Effector CD8-positive, alpha-beta T cell (primary cell): ENCODE measurements around the gene KIAA1549.

Experiments
- DNase-seq: peaks from one replicate; lab custom pipeline; 2025; lab: John Stamatoyannopoulos, UW

Gene KIAA1549

GRCh38 chr7:138907201-138907847 lies 73.9 kb downstream of the KIAA1549 start:
- DNase-seq, result no peak

- no peak for DNase-seq
These were observed 77.2 kb downstream of the KIAA1549 start for GRCh38 chr7:138903859-138904435.

GRCh38 chr7:138903186-138903820 lies 77.9 kb downstream of the KIAA1549 start:
- peak; percentile 60 for DNase-seq

- no peak for DNase-seq
These were observed 79.0 kb downstream of the KIAA1549 start for GRCh38 chr7:138902161-138902560.

- no peak for DNase-seq
These were observed 81.0 kb downstream of the KIAA1549 start for GRCh38 chr7:138900035-138900828.

GRCh38 chr7:138898802-138899201 lies 82.4 kb downstream of the KIAA1549 start:
- DNase-seq, result no peak

GRCh38 chr7:138898255-138898654 lies 82.9 kb downstream of the KIAA1549 start:
- DNase-seq, result no peak

- DNase-seq, result no peak
These were observed 85.5 kb downstream of the KIAA1549 start for GRCh38 chr7:138895679-138896078.

- DNase-seq, result no peak
These were observed 87.9 kb downstream of the KIAA1549 start for GRCh38 chr7:138893258-138893657.

- DNase-seq, result no peak
These were observed 88.4 kb downstream of the KIAA1549 start for GRCh38 chr7:138892812-138893211.

- no peak for DNase-seq
These were observed 89.1 kb downstream of the KIAA1549 start for GRCh38 chr7:138892006-138892630.

GRCh38 chr7:138891446-138891810 lies 89.8 kb downstream of the KIAA1549 start:
- DNase-seq, result no peak

- DNase-seq, result no peak
These were observed 90.4 kb downstream of the KIAA1549 start for GRCh38 chr7:138890499-138891445.

GRCh38 chr7:138889582-138890498 lies 91.3 kb downstream of the KIAA1549 start:
- DNase-seq, result no peak

- DNase-seq, result no peak
These were observed 93.1 kb downstream of the KIAA1549 start for GRCh38 chr7:138887872-138888656.

GRCh38 chr7:138887085-138887710 lies 94.0 kb downstream of the KIAA1549 start:
- no peak for DNase-seq

GRCh38 chr7:138886501-138886917 lies 94.7 kb downstream of the KIAA1549 start:
- DNase-seq, result no peak

- no peak for DNase-seq
These were observed 95.6 kb downstream of the KIAA1549 start for GRCh38 chr7:138885383-138886147.
